ENCODE measurements around the gene CMTM2. TPM values are rescaled to one million over a fixed set of nuclear protein-coding genes. Genes with fewer than 3 reads are reported as not detected.
A peak's percentile ranks its signal among the peaks of the same experiment; 100 is the strongest.
"Not testable (repeated sequence)": the region's sequence is repeated elsewhere in the genome, so short reads cannot be mapped to it uniquely, and the experiment has no call there.

Gene CMTM2
- total RNA-seq, 2 donors from 2014 or later: not detected

DNA sequence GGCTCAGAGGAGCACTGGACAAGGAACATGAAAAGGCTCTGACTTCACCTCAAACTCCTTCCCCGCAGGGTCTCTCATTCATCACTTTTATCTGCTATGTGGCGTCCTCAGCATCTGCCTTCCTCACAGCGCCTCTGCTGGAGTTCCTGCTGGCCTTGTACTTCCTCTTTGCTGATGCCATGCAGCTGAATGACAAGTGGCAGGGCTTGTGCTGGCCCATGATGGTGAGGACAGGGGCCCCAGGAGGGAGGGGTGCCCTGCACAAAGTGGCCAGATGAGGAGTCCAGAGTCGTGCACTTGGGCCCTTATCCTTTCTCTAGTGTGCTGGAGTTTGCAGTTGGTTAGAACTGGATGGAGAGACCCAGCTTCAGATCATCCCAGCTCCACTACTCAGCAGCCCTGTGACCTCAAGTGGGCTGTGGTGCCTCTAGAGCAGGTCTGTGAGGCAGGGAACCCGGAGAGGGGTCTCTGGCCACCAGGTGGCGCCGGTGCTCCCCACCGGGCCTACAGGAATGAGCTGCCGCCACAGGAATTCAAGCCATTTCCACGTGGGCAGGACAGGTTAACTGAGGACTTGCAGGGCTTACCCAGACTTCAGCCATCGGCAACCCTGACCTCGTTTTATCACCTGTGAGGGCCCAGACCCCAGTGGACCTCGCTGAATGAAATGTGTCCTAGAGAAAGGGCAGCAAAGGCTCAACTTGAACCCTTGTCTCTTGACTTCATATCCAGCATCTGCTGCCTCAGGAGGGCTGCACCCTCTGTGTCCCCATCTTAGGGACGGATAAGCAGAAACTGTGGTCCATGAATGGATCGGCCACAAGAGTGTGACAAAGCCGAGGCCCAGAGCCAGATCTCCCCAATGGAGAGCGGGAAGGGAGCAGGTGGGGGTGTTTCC, 29.2 kb downstream of the CMTM2 start:
- Mint-ChIP-seq H3K4me1 (peaks cover 27% of the 10 kb centered on the region), H3K27ac (peak overlapping the region; percentile 55), H3K36me3 (ENCODE audit: low read depth) (peaks cover 40% of the 10 kb centered on the region), H3K9me3 (peaks cover 3% of the 10 kb centered on the region), H3K4me3 (no peak overlapping the region), H3K27me3 (ENCODE audit: insufficient read depth) (no peaks in the 10 kb centered on the region)
- Histone ChIP-seq H3K27me3 (ENCODE audit: control insufficient read depth, insufficient read depth, low read length, poor library complexity, severe bottlenecking) (no peaks in the 10 kb centered on the region), H3K27ac (ENCODE audit: low read depth, low read length) (no peak overlapping the region), H3K4me3 (ENCODE audit: low read length) (no peak overlapping the region), H3K36me3 (ENCODE audit: control insufficient read depth, insufficient read depth, low read length) (peaks cover 64% of the 10 kb centered on the region), H3K9ac (ENCODE audit: extremely low read depth, low read length, poor library complexity, severe bottlenecking) (no peak overlapping the region), H3K9me3 (ENCODE audit: control insufficient read depth, low read length) (peaks cover 13% of the 10 kb centered on the region), H3K4me1 (ENCODE audit: control insufficient read depth, insufficient read depth, low read length) (peaks cover 12% of the 10 kb centered on the region)
- 46 to 47% methylated on average over 13 to 17 of the region's 17 CpGs for WGBS, 2 experiments (ENCODE audit: insufficient coverage in 1 of 2, insufficient read length in 1 of 2)
- peak; percentile 98 for DNase-seq
- TF ChIP-seq, protein P1, sequence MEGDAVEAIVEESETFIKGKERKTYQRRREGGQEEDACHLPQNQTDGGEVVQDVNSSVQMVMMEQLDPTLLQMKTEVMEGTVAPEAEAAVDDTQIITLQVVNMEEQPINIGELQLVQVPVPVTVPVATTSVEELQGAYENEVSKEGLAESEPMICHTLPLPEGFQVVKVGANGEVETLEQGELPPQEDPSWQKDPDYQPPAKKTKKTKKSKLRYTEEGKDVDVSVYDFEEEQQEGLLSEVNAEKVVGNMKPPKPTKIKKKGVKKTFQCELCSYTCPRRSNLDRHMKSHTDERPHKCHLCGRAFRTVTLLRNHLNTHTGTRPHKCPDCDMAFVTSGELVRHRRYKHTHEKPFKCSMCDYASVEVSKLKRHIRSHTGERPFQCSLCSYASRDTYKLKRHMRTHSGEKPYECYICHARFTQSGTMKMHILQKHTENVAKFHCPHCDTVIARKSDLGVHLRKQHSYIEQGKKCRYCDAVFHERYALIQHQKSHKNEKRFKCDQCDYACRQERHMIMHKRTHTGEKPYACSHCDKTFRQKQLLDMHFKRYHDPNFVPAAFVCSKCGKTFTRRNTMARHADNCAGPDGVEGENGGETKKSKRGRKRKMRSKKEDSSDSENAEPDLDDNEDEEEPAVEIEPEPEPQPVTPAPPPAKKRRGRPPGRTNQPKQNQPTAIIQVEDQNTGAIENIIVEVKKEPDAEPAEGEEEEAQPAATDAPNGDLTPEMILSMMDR (conservative IDR thresholded peaks at IDR 0.05): peak; percentile 97

DNA sequence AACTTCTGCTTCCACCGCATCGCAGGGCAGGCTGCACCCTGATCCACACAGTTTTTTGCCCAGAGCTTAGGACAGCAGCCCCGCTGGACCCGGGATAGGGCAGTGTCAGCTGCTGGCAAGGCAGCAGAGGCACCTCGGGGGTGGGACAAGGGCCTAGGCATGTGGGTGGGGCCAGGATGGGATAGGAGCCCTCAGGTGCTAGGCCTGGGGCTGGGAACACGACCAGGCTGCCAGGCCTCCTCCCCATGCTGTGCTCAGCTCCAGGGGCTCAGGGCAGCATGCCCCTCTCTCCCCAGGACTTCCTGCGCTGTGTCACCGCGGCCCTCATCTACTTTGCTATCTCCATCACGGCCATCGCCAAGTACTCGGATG, 29.9 kb downstream of the CMTM2 start:
- Mint-ChIP-seq H3K4me3 (no peak overlapping the region), H3K9me3 (peaks cover 5% of the 10 kb centered on the region), H3K27me3 (ENCODE audit: insufficient read depth) (no peaks in the 10 kb centered on the region), H3K36me3 (ENCODE audit: low read depth) (peaks cover 46% of the 10 kb centered on the region), H3K27ac (no peak overlapping the region), H3K4me1 (peaks cover 22% of the 10 kb centered on the region)
- Histone ChIP-seq H3K27ac (ENCODE audit: low read depth, low read length) (no peak overlapping the region), H3K27me3 (ENCODE audit: control insufficient read depth, insufficient read depth, low read length, poor library complexity, severe bottlenecking) (no peaks in the 10 kb centered on the region), H3K36me3 (ENCODE audit: control insufficient read depth, insufficient read depth, low read length) (peaks cover 70% of the 10 kb centered on the region), H3K4me3 (ENCODE audit: low read length) (no peak overlapping the region), H3K9ac (ENCODE audit: extremely low read depth, low read length, poor library complexity, severe bottlenecking) (no peak overlapping the region), H3K4me1 (ENCODE audit: control insufficient read depth, insufficient read depth, low read length) (peaks cover 12% of the 10 kb centered on the region), H3K9me3 (ENCODE audit: control insufficient read depth, low read length) (peaks cover 15% of the 10 kb centered on the region)
- WGBS, 2 experiments (ENCODE audit: insufficient coverage in 1 of 2, insufficient read length in 1 of 2): 85 to 91% methylated on average over 9 to 12 of the region's 12 CpGs
- peak; percentile 61 for DNase-seq
- TF ChIP-seq, protein P1 (conservative IDR thresholded peaks at IDR 0.05): no peak

GRCh38 chr16:66610111-66610820, 31.0 kb downstream of the CMTM2 start:
- H3K4me1 Mint-ChIP-seq: peaks cover 27% of the 10 kb centered on the region
- Histone ChIP-seq H3K4me3 (ENCODE audit: low read length) (no peak overlapping the region), H3K9me3 (ENCODE audit: control insufficient read depth, low read length) (peaks cover 15% of the 10 kb centered on the region), H3K36me3 (ENCODE audit: control insufficient read depth, insufficient read depth, low read length) (peaks cover 80% of the 10 kb centered on the region), H3K27ac (ENCODE audit: low read depth, low read length) (no peak overlapping the region), H3K9ac (ENCODE audit: extremely low read depth, low read length, poor library complexity, severe bottlenecking) (no peak overlapping the region), H3K27me3 (ENCODE audit: control insufficient read depth, insufficient read depth, low read length, poor library complexity, severe bottlenecking) (no peaks in the 10 kb centered on the region), H3K4me1 (ENCODE audit: control insufficient read depth, insufficient read depth, low read length) (peaks cover 12% of the 10 kb centered on the region)
- peaks cover 58% of the 10 kb centered on the region for H3K36me3 Mint-ChIP-seq (ENCODE audit: low read depth)
- H3K4me3 Mint-ChIP-seq: no peak overlapping the region
- WGBS, 2 experiments (ENCODE audit: insufficient coverage in 1 of 2, insufficient read length in 1 of 2): 93 to 95% methylated on average over 12 to 14 of the region's 14 CpGs
- no peak for DNase-seq
- TF ChIP-seq, protein P1 (conservative IDR thresholded peaks at IDR 0.05): no peak
- no peak overlapping the region for H3K27ac Mint-ChIP-seq
- no peaks in the 10 kb centered on the region for H3K27me3 Mint-ChIP-seq (ENCODE audit: insufficient read depth)
- peaks cover 6% of the 10 kb centered on the region for H3K9me3 Mint-ChIP-seq

- Histone ChIP-seq H3K36me3 (ENCODE audit: control insufficient read depth, insufficient read depth, low read length) (peaks cover 77% of the 10 kb centered on the region), H3K9me3 (ENCODE audit: control insufficient read depth, low read length) (peaks cover 15% of the 10 kb centered on the region), H3K4me1 (ENCODE audit: control insufficient read depth, insufficient read depth, low read length) (peaks cover 21% of the 10 kb centered on the region)
- not testable (repeated sequence) for H3K9ac ChIP-seq (ENCODE audit: extremely low read depth, low read length, poor library complexity, severe bottlenecking); DNase-seq; H3K4me3 Mint-ChIP-seq; H3K27ac ChIP-seq (ENCODE audit: low read depth, low read length); H3K9me3 Mint-ChIP-seq; H3K27me3 ChIP-seq (ENCODE audit: control insufficient read depth, insufficient read depth, low read length, poor library complexity, severe bottlenecking); H3K4me3 ChIP-seq (ENCODE audit: low read length); H3K27ac Mint-ChIP-seq; H3K27me3 Mint-ChIP-seq (ENCODE audit: insufficient read depth)
- Mint-ChIP-seq H3K36me3 (ENCODE audit: low read depth) (peaks cover 58% of the 10 kb centered on the region), H3K4me1 (peaks cover 37% of the 10 kb centered on the region)
- 97% methylated on average over 8 of the region's 8 CpGs; no CpG with 5 or more reads in 1 of the 2 experiments for WGBS, 2 experiments (ENCODE audit: insufficient coverage in 1 of 2, insufficient read length in 1 of 2)
Measured at GRCh38 chr16:66611911-66612310, 32.6 kb downstream of the CMTM2 start.

Data from endodermal cell (in vitro differentiated cells).